NCI-H2081 treated with DMSO at 0.1 percent for 48 hours (cell line): ENCODE results near the gene TGFBR3.

ENCODE experiments used
- DNase-seq: peaks from one replicate; lab custom pipeline; 2025; lab: John Stamatoyannopoulos, UW

Gene TGFBR3

GRCh38 chr1:91885716-91886506, at the start of gene TGFBR3:
Gene TGFBR3 (minus strand): TSS chr1:91886151. CDS start chr1:91861531, 24,620 bp downstream.
- no peak for DNase-seq

- no peak for DNase-seq
Observed at GRCh38 chr1:91929250-91929649, 43.3 kb upstream of the TGFBR3 start.

- no peak for DNase-seq
Observed at GRCh38 chr1:91928026-91928425, 42.1 kb upstream of the TGFBR3 start.

- no peak for DNase-seq
Observed at GRCh38 chr1:91925644-91926435, 39.9 kb upstream of the TGFBR3 start.

GRCh38 chr1:91924146-91924545, 38.2 kb upstream of the TGFBR3 start:
- no peak for DNase-seq

- DNase-seq: no peak
Observed at GRCh38 chr1:91919962-91920361, 34.0 kb upstream of the TGFBR3 start.

GRCh38 chr1:91916811-91917460, 31.0 kb upstream of the TGFBR3 start:
- DNase-seq: no peak

GRCh38 chr1:91916046-91916445, 30.1 kb upstream of the TGFBR3 start:
- DNase-seq: no peak

- no peak for DNase-seq
Observed at GRCh38 chr1:91913018-91913417, 27.1 kb upstream of the TGFBR3 start.

GRCh38 chr1:91912266-91912665, 26.3 kb upstream of the TGFBR3 start:
- no peak for DNase-seq

GRCh38 chr1:91901231-91901630, 15.3 kb upstream of the TGFBR3 start:
- no peak for DNase-seq

GRCh38 chr1:91900562-91900961, 14.6 kb upstream of the TGFBR3 start:
- no peak for DNase-seq

GRCh38 chr1:91897016-91897415, 11.1 kb upstream of the TGFBR3 start:
- no peak for DNase-seq

GRCh38 chr1:91895832-91896556, 10.0 kb upstream of the TGFBR3 start:
- DNase-seq: no peak

GRCh38 chr1:91894036-91894761, 8.2 kb upstream of the TGFBR3 start:
- no peak for DNase-seq

GRCh38 chr1:91891969-91892368, 6.0 kb upstream of the TGFBR3 start:
- no peak for DNase-seq

GRCh38 chr1:91891454-91891853, 5.5 kb upstream of the TGFBR3 start:
- no peak for DNase-seq

GRCh38 chr1:91889717-91890459, 3.9 kb upstream of the TGFBR3 start:
- DNase-seq: no peak

GRCh38 chr1:91885213-91885715, 687 bp downstream of the TGFBR3 start:
- DNase-seq: no peak

GRCh38 chr1:91884459-91885212, 1.3 kb downstream of the TGFBR3 start:
- DNase-seq: no peak
